ENCODE data around the gene NAT16. TPM values are rescaled to one million over a fixed set of nuclear protein-coding genes. Genes with fewer than 3 reads are reported as not detected.

Gene NAT16
- total and polyA plus RNA-seq, 2 of the 13 experiments (the other 11 are each of a cell fraction or from before 2014, with no cell fraction given), result 0.04 TPM; not detected in 1

DNA sequence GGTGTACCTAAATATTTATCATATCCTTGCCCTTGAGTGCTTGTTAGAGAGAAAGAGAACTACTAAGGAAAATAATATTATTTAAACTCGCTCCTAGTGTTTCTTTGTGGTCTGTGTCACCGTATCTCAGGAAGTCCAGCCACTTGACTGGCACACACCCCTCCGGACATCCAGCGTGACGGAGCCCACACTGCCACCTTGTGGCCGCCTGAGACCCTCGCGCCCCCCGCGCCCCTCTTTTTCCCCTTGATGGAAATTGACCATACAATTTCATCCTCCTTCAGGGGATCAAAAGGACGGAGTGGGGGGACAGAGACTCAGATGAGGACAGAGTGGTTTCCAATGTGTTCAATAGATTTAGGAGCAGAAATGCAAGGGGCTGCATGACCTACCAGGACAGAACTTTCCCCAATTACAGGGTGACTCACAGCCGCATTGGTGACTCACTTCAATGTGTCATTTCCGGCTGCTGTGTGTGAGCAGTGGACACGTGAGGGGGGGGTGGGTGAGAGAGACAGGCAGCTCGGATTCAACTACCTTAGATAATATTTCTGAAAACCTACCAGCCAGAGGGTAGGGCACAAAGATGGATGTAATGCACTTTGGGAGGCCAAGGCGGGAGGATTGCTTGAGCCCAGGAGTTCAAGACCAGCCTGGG, 41.8 kb downstream of the NAT16 start (continued):
- TF ChIP-seq SUZ12 (IDR thresholded peaks at IDR 0.05; ENCODE audit: low read depth, low read length) (no peak), ATRX (CRISPR knock-in tag; IDR thresholded peaks at IDR 0.05; ENCODE audit: borderline replicate concordance) (no peak), ZBTB7B (CRISPR knock-in tag; IDR thresholded peaks at IDR 0.05) (peak; percentile 84), GATAD2A (CRISPR knock-in tag; IDR thresholded peaks at IDR 0.05) (peak; percentile 54; the same call in 1 of the 2 replicates), HMG20B (CRISPR knock-in tag; conservative IDR thresholded peaks at IDR 0.05) (no peak), KLF11 (CRISPR knock-in tag; IDR thresholded peaks at IDR 0.05) (0 out of 2 replicates have a peak, but pooled peaks have one; percentile 50), FOSL1 (CRISPR knock-in tag; IDR thresholded peaks at IDR 0.05; ENCODE audit: borderline replicate concordance) (peak; percentile 77), ZNF878 (CRISPR knock-in tag; IDR thresholded peaks at IDR 0.05) (no peak), MEIS1 (CRISPR knock-in tag; IDR thresholded peaks at IDR 0.05; ENCODE audit: borderline replicate concordance) (0 out of 2 replicates have a peak, but pooled peaks have one; percentile 57), SRY (CRISPR knock-in tag; IDR thresholded peaks at IDR 0.05) (peak; percentile 2; the same call in 1 of the 2 replicates), CHD2 (IDR thresholded peaks at IDR 0.05; ENCODE audit: low read depth, low read length) (no peak), TGIF2 (CRISPR knock-in tag; IDR thresholded peaks at IDR 0.05) (no peak), MAFF (IDR thresholded peaks at IDR 0.05; ENCODE audit: low read depth, low read length) (no peak; the same call in 1 of the 2 replicates), KLF9 (CRISPR knock-in tag; IDR thresholded peaks at IDR 0.05; ENCODE audit: low read depth) (no peak), HNRNPLL (IDR thresholded peaks at IDR 0.05; ENCODE audit: low read depth, low read length, poor library complexity, severe bottlenecking) (no peak), ZNF101 (CRISPR knock-in tag; IDR thresholded peaks at IDR 0.05; ENCODE audit: borderline replicate concordance, low read depth) (no peak), ZNF180 (CRISPR knock-in tag; IDR thresholded peaks at IDR 0.05; ENCODE audit: borderline replicate concordance, low read depth) (no peak), ZBTB8A (CRISPR knock-in tag; IDR thresholded peaks at IDR 0.05; ENCODE audit: borderline replicate concordance, low read depth) (no peak), SMYD3 (CRISPR knock-in tag; IDR thresholded peaks at IDR 0.05) (no peak), PHB2 (IDR thresholded peaks at IDR 0.05; ENCODE audit: partially characterized antibody) (no peak), ARNT (IDR thresholded peaks at IDR 0.05) (no peak), ZMYM2 (CRISPR knock-in tag; IDR thresholded peaks at IDR 0.05) (0 out of 2 replicates have a peak, but pooled peaks have one; percentile 28)
- TF ChIP-seq, protein P1, sequence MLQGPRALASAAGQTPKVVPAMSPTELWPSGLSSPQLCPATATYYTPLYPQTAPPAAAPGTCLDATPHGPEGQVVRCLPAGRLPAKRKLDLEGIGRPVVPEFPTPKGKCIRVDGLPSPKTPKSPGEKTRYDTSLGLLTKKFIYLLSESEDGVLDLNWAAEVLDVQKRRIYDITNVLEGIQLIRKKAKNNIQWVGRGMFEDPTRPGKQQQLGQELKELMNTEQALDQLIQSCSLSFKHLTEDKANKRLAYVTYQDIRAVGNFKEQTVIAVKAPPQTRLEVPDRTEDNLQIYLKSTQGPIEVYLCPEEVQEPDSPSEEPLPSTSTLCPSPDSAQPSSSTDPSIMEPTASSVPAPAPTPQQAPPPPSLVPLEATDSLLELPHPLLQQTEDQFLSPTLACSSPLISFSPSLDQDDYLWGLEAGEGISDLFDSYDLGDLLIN (CRISPR knock-in tag; IDR thresholded peaks at IDR 0.05; ENCODE audit: borderline replicate concordance), result no peak
- TF ChIP-seq, protein P2, sequence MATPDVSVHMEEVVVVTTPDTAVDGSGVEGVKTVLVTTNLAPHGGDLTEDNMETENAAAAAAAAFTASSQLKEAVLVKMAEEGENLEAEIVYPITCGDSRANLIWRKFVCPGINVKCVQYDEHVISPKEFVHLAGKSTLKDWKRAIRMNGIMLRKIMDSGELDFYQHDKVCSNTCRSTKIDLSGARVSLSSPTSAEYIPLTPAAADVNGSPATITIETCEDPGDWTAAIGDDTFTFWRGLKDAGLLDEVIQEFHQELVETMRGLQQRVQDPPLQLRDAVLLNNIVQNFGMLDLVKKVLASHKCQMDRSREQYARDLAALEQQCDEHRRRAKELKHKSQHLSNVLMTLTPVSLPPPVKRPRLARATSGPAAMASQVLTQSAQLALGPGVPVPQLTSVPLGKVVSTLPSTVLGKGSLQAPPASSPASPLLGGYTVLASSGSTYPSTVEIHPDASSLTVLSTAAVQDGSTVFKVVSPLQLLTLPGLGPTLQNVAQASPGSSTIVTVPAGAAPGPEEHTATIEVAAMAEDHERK (CRISPR knock-in tag; IDR thresholded peaks at IDR 0.05; ENCODE audit: low read depth), result no peak
- TF ChIP-seq, protein P3, sequence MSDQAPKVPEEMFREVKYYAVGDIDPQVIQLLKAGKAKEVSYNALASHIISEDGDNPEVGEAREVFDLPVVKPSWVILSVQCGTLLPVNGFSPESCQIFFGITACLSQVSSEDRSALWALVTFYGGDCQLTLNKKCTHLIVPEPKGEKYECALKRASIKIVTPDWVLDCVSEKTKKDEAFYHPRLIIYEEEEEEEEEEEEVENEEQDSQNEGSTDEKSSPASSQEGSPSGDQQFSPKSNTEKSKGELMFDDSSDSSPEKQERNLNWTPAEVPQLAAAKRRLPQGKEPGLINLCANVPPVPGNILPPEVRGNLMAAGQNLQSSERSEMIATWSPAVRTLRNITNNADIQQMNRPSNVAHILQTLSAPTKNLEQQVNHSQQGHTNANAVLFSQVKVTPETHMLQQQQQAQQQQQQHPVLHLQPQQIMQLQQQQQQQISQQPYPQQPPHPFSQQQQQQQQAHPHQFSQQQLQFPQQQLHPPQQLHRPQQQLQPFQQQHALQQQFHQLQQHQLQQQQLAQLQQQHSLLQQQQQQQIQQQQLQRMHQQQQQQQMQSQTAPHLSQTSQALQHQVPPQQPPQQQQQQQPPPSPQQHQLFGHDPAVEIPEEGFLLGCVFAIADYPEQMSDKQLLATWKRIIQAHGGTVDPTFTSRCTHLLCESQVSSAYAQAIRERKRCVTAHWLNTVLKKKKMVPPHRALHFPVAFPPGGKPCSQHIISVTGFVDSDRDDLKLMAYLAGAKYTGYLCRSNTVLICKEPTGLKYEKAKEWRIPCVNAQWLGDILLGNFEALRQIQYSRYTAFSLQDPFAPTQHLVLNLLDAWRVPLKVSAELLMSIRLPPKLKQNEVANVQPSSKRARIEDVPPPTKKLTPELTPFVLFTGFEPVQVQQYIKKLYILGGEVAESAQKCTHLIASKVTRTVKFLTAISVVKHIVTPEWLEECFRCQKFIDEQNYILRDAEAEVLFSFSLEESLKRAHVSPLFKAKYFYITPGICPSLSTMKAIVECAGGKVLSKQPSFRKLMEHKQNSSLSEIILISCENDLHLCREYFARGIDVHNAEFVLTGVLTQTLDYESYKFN (CRISPR knock-in tag; conservative IDR thresholded peaks at IDR 0.05), result peak; percentile 49; the same call in 1 of the 2 replicates
- TF ChIP-seq, protein P4, sequence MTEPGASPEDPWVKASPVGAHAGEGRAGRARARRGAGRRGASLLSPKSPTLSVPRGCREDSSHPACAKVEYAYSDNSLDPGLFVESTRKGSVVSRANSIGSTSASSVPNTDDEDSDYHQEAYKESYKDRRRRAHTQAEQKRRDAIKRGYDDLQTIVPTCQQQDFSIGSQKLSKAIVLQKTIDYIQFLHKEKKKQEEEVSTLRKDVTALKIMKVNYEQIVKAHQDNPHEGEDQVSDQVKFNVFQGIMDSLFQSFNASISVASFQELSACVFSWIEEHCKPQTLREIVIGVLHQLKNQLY (CRISPR knock-in tag; IDR thresholded peaks at IDR 0.05), result 0 out of 2 replicates have a peak, but pooled peaks have one; percentile 76
